ENCODE measurements around the gene DDX41. TPM values are rescaled to one million over a fixed set of nuclear protein-coding genes. Genes with fewer than 3 reads are reported as not detected.

The DDX41 gene
- total and polyA plus RNA-seq, 10 of the 15 experiments (the other 5 are each of a cell fraction or from before 2014, with no cell fraction given): 32.7 to 215 (median 93.6) TPM

- TF ChIP-seq CTCF (IDR thresholded peaks at IDR 0.05 in 2 of 3, conservative IDR thresholded peaks at IDR 0.05 in 1 of 3; ENCODE audit: control insufficient read depth in 2 of 3, extremely low read depth in 1 of 3, insufficient read depth in 1 of 3, low read depth in 3 of 3, low read length in 3 of 3) (peak in 2 of 3 experiments; percentile 16 to 35; a peak in 1 of 6 replicates), MEF2A (IDR thresholded peaks at IDR 0.05; ENCODE audit: insufficient read depth, low read depth, low read length) (no peak), NFYB (IDR thresholded peaks at IDR 0.05; ENCODE audit: insufficient read depth, low read depth, low read length) (no peak), ATF7 (IDR thresholded peaks at IDR 0.05; ENCODE audit: low read depth) (no peak), ATF2 (IDR thresholded peaks at IDR 0.05; ENCODE audit: low read length) (no peak), CREB1 (IDR thresholded peaks at IDR 0.05; ENCODE audit: low read depth) (no peak), SIX5 (IDR thresholded peaks at IDR 0.05; ENCODE audit: low read depth, low read length, severe bottlenecking) (no peak), TAF1 (IDR thresholded peaks at IDR 0.05; ENCODE audit: borderline replicate concordance, low read depth, low read length) (no peak), CBFB (IDR thresholded peaks at IDR 0.05; ENCODE audit: low read depth) (0 out of 2 replicates have a peak, but pooled peaks have one; percentile 9), SPI1 (IDR thresholded peaks at IDR 0.05; ENCODE audit: borderline replicate concordance, insufficient read depth, low read depth, low read length) (peak; percentile 15; the same call in 1 of the 2 replicates)
- TF ChIP-seq, protein P1, sequence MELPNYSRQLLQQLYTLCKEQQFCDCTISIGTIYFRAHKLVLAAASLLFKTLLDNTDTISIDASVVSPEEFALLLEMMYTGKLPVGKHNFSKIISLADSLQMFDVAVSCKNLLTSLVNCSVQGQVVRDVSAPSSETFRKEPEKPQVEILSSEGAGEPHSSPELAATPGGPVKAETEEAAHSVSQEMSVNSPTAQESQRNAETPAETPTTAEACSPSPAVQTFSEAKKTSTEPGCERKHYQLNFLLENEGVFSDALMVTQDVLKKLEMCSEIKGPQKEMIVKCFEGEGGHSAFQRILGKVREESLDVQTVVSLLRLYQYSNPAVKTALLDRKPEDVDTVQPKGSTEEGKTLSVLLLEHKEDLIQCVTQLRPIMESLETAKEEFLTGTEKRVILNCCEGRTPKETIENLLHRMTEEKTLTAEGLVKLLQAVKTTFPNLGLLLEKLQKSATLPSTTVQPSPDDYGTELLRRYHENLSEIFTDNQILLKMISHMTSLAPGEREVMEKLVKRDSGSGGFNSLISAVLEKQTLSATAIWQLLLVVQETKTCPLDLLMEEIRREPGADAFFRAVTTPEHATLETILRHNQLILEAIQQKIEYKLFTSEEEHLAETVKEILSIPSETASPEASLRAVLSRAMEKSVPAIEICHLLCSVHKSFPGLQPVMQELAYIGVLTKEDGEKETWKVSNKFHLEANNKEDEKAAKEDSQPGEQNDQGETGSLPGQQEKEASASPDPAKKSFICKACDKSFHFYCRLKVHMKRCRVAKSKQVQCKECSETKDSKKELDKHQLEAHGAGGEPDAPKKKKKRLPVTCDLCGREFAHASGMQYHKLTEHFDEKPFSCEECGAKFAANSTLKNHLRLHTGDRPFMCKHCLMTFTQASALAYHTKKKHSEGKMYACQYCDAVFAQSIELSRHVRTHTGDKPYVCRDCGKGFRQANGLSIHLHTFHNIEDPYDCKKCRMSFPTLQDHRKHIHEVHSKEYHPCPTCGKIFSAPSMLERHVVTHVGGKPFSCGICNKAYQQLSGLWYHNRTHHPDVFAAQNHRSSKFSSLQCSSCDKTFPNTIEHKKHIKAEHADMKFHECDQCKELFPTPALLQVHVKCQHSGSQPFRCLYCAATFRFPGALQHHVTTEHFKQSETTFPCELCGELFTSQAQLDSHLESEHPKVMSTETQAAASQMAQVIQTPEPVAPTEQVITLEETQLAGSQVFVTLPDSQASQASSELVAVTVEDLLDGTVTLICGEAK (IDR thresholded peaks at IDR 0.05; ENCODE audit: borderline replicate concordance): no peak
- TF ChIP-seq, protein P2, sequence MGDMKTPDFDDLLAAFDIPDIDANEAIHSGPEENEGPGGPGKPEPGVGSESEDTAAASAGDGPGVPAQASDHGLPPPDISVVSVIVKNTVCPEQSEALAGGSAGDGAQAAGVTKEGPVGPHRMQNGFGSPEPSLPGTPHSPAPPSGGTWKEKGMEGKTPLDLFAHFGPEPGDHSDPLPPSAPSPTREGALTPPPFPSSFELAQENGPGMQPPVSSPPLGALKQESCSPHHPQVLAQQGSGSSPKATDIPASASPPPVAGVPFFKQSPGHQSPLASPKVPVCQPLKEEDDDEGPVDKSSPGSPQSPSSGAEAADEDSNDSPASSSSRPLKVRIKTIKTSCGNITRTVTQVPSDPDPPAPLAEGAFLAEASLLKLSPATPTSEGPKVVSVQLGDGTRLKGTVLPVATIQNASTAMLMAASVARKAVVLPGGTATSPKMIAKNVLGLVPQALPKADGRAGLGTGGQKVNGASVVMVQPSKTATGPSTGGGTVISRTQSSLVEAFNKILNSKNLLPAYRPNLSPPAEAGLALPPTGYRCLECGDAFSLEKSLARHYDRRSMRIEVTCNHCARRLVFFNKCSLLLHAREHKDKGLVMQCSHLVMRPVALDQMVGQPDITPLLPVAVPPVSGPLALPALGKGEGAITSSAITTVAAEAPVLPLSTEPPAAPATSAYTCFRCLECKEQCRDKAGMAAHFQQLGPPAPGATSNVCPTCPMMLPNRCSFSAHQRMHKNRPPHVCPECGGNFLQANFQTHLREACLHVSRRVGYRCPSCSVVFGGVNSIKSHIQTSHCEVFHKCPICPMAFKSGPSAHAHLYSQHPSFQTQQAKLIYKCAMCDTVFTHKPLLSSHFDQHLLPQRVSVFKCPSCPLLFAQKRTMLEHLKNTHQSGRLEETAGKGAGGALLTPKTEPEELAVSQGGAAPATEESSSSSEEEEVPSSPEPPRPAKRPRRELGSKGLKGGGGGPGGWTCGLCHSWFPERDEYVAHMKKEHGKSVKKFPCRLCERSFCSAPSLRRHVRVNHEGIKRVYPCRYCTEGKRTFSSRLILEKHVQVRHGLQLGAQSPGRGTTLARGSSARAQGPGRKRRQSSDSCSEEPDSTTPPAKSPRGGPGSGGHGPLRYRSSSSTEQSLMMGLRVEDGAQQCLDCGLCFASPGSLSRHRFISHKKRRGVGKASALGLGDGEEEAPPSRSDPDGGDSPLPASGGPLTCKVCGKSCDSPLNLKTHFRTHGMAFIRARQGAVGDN (IDR thresholded peaks at IDR 0.05): 0 out of 2 replicates have a peak, but pooled peaks have one; percentile 8
Observed at GRCh38 chr5:177507596-177508220, 9.1 kb downstream of the DDX41 start (continued).

Data from GM12878 (cell line).